Vagina (tissue), 2 donors: Measurements from ENCODE around the gene OLFML2A.

Experiments
- CTCF ChIP-seq, 3 experiments: fragments of 450-650 bp in 2 of 3; fragments of 200-600 bp in 1 of 3; sonication (generic) in 1 of 3; IDR thresholded peaks; one replicate each; pipeline ENCODE4 v1.5.1; 2017 to 2019; ENCODE audit warnings: antibody characterized with exemption in 3 of 3, mild to moderate bottlenecking in 2 of 3, moderate library complexity in 2 of 3
- POLR2A ChIP-seq, 2 donors: fragments of 450-650 bp; IDR thresholded peaks; one replicate each; pipeline ENCODE4 v1.6.1; 2017; ENCODE audit warnings: antibody characterized with exemption in 2 of 2, mild to moderate bottlenecking in 2 of 2, moderate library complexity in 2 of 2

- no peak for TF ChIP-seq POLR2A (IDR thresholded peaks at IDR 0.05)
- TF ChIP-seq CTCF (IDR thresholded peaks at IDR 0.05): no peak
These were observed 79.2 kb downstream of the OLFML2A start for GRCh38 chr9:124855944-124856765.
